ENCODE measurements around the gene NDUFAF2. TPM values are rescaled to one million over a fixed set of nuclear protein-coding genes. Genes with fewer than 3 reads are reported as not detected.

NDUFAF2 gene
- total and polyA plus RNA-seq, 10 of the 15 experiments (the other 5 are each of a cell fraction or from before 2014, with no cell fraction given): 22.4 to 121 (median 65.3) TPM

- TF ChIP-seq PRDM15 (CRISPR knock-in tag; IDR thresholded peaks at IDR 0.05): no peak
- TF ChIP-seq MEF2B (IDR thresholded peaks at IDR 0.05; ENCODE audit: partially characterized antibody, poor library complexity, severe bottlenecking): no peak
- no peak for TF ChIP-seq RCOR1 (conservative IDR thresholded peaks at IDR 0.05; ENCODE audit: low read depth, low read length)
Measured at GRCh38 chr5:61123145-61123544, 178.1 kb downstream of the NDUFAF2 start (continued).

- Histone ChIP-seq H3K79me2 (ENCODE audit: control insufficient read depth, insufficient read depth, low read length) (no peaks in the 10 kb centered on the region), H3K4me1 (ENCODE audit: control insufficient read depth, insufficient read depth, low read length) (no peaks in the 10 kb centered on the region), H3K27me3 (replicated peaks in 1 of 2; ENCODE audit: control insufficient read depth in 2 of 2, insufficient read depth in 2 of 2, low read length in 1 of 2) (no peaks in the 10 kb centered on the region), H3K9me3 (replicated peaks; ENCODE audit: control insufficient read depth, insufficient read depth, low read length) (no peaks in the 10 kb centered on the region), H2AFZ (ENCODE audit: control insufficient read depth, low read depth, low read length) (no peak overlapping the region), H3K4me3 (no peak overlapping the region), H3K4me2 (ENCODE audit: control insufficient read depth, insufficient read depth) (no peak overlapping the region), H3K9ac (ENCODE audit: control insufficient read depth, insufficient read depth, low read length) (no peak overlapping the region), H4K20me1 (ENCODE audit: control insufficient read depth, insufficient read depth) (no peaks in the 10 kb centered on the region), H3K27ac (ENCODE audit: control insufficient read depth, insufficient read depth) (no peak overlapping the region), H3K36me3 (ENCODE audit: control insufficient read depth in 2 of 2, insufficient read depth in 2 of 2, low read length in 1 of 2) (no peaks in the 10 kb centered on the region)
- intact Hi-C loops (cut with micrococcal nuclease; ENCODE audit: unreplicated experiment): no loop called here
- in situ Hi-C loops (cut with MboI): no loop called here
- TF ChIP-seq CREM (IDR thresholded peaks at IDR 0.05; ENCODE audit: low read depth) (no peak), HDGF (IDR thresholded peaks at IDR 0.05) (no peak), KLF5 (IDR thresholded peaks at IDR 0.05; ENCODE audit: partially characterized antibody) (no peak), EED (IDR thresholded peaks at IDR 0.05; ENCODE audit: low read depth) (no peak), PML (IDR thresholded peaks at IDR 0.05; ENCODE audit: low read length) (no peak), BRCA1 (IDR thresholded peaks at IDR 0.05; ENCODE audit: low read depth, low read length) (no peak), RAD51 (IDR thresholded peaks at IDR 0.05) (no peak), POLR2AphosphoS5 (IDR thresholded peaks at IDR 0.05; ENCODE audit: low read length) (no peak), SPI1 (IDR thresholded peaks at IDR 0.05; ENCODE audit: borderline replicate concordance, insufficient read depth, low read depth, low read length) (no peak), E2F8 (IDR thresholded peaks at IDR 0.05; ENCODE audit: low read depth, partially characterized antibody) (no peak), EGR1 (IDR thresholded peaks at IDR 0.05; ENCODE audit: borderline replicate concordance in 1 of 2, low read depth in 2 of 2, low read length in 2 of 2) (no peak), RAD21 (IDR thresholded peaks at IDR 0.05; ENCODE audit: insufficient read depth, low read depth, low read length) (no peak), BACH1 (IDR thresholded peaks at IDR 0.05; ENCODE audit: borderline replicate concordance) (no peak)
- ChIA-PET POLR2A (no interaction called here), CTCF (no interaction called here), RAD21 (ENCODE audit: unreplicated experiment) (no interaction called here), SMC1A (ENCODE audit: uncharacterized antibody, unreplicated experiment) (no interaction called here)
- WGBS (ENCODE audit: insufficient coverage, insufficient replicate concordance, low lambda C conversion rate, missing lambda C conversion rate): 94% methylated on average over 2 of the region's 2 CpGs
- DNase-seq (ENCODE audit: low read depth, low spot score): no peak
- FAIRE-seq: no peak
- ATAC-seq: no peak
- BruUV-seq (replicated peaks): no TSS peak
Measured at GRCh38 chr5:61130289-61130688, 185.3 kb downstream of the NDUFAF2 start.
